Activated T-cell treated with anti-CD3 and anti-CD28 coated beads, Interleukin-2, amount 50 U/mL, for 4 hours (primary cell): Measurements from ENCODE around the gene VIPR2. TPM values are rescaled to one million over a fixed set of nuclear protein-coding genes. Genes with fewer than 3 reads are reported as not detected.
"Not testable (repeated sequence)": the region's sequence is repeated elsewhere in the genome, so short reads cannot be mapped to it uniquely, and the experiment has no call there.

ENCODE experiments used
- ATAC-seq, 2 donors: fragments of 200-7000 bp; cut with Tn5 transposase; one replicate each; pipeline ENCODE4 v1.10.0; 2021
- DNase-seq: peaks from one replicate; pipeline ENCODE4 v3.0.0-alpha.2; 2020
- H3K27me3 Mint-ChIP-seq: one replicate; pipeline ENCODE4 v1.8.0; 2021; ENCODE audit warnings: low read depth, mixed read lengths
- H3K36me3 Mint-ChIP-seq: one replicate; pipeline ENCODE4 v1.8.0; 2022; ENCODE audit warnings: mixed read lengths; ENCODE audit not compliant: insufficient read depth
- H3K4me1 Mint-ChIP-seq: one replicate; pipeline ENCODE4 v1.8.0; 2021; ENCODE audit warnings: low read depth, mixed read lengths
- H3K4me3 Mint-ChIP-seq: one replicate; pipeline ENCODE4 v1.8.0; 2021; ENCODE audit warnings: mild to moderate bottlenecking, moderate library complexity, mixed read lengths
- H3K9me3 Mint-ChIP-seq: one replicate; pipeline ENCODE4 v1.8.0; 2021; ENCODE audit warnings: mixed read lengths
- total RNA-seq, 3 donors: library from RNA; stranded (reverse); gene quantifications; one replicate each; pipeline ENCODE4 v1.2.1, GENCODE V29; 2021

VIPR2 gene
- total RNA-seq, 3 donors from 2014 or later = 0.14 to 0.30 (median 0.26) TPM

- Mint-ChIP-seq H3K9me3 (no peaks in the 10 kb centered on the region), H3K36me3 (no peaks in the 10 kb centered on the region), H3K4me3 (no peak overlapping the region)
Observed at GRCh38 chr7:159139202-159139601, 5.5 kb downstream of the VIPR2 start.

GRCh38 chr7:159138508-159138907 is 6.2 kb downstream of the VIPR2 start:
- H3K27me3 Mint-ChIP-seq = peaks cover 42% of the 10 kb centered on the region

More at GRCh38 chr7:159139202-159139601, 5.5 kb downstream of the VIPR2 start:
- DNase-seq (no peak), ATAC-seq (no peak)
- Mint-ChIP-seq H3K27me3 (peaks cover 48% of the 10 kb centered on the region), H3K4me1 (peaks cover 3% of the 10 kb centered on the region)

GRCh38 chr7:159137906-159138305 is 6.8 kb downstream of the VIPR2 start:
- ATAC-seq = no peak
- Mint-ChIP-seq H3K27me3 (peaks cover 37% of the 10 kb centered on the region), H3K4me1 (no peaks in the 10 kb centered on the region), H3K9me3 (no peaks in the 10 kb centered on the region), H3K36me3 (no peaks in the 10 kb centered on the region), H3K4me3 (no peak overlapping the region)
- DNase-seq = no peak

More at GRCh38 chr7:159138508-159138907, 6.2 kb downstream of the VIPR2 start:
- H3K4me3 Mint-ChIP-seq = no peak overlapping the region
- H3K36me3 Mint-ChIP-seq = no peaks in the 10 kb centered on the region
- DNase-seq (no peak), ATAC-seq (no peak)
- no peaks in the 10 kb centered on the region for H3K9me3 Mint-ChIP-seq
- no peaks in the 10 kb centered on the region for H3K4me1 Mint-ChIP-seq

- no peak for ATAC-seq
Observed at GRCh38 chr7:159136846-159137245, 7.8 kb downstream of the VIPR2 start.

GRCh38 chr7:159136442-159136841 is 8.2 kb downstream of the VIPR2 start:
- DNase-seq = no peak
- H3K9me3 Mint-ChIP-seq = no peaks in the 10 kb centered on the region
- no peak overlapping the region for H3K4me3 Mint-ChIP-seq
- H3K27me3 Mint-ChIP-seq = peaks cover 25% of the 10 kb centered on the region
- H3K36me3 Mint-ChIP-seq = no peaks in the 10 kb centered on the region
- no peaks in the 10 kb centered on the region for H3K4me1 Mint-ChIP-seq
- no peak for ATAC-seq

More at GRCh38 chr7:159136846-159137245, 7.8 kb downstream of the VIPR2 start:
- Mint-ChIP-seq H3K27me3 (peaks cover 29% of the 10 kb centered on the region), H3K4me1 (no peaks in the 10 kb centered on the region), H3K4me3 (no peak overlapping the region), H3K36me3 (no peaks in the 10 kb centered on the region), H3K9me3 (no peaks in the 10 kb centered on the region)
- no peak for DNase-seq

GRCh38 chr7:159136013-159136412 is 8.7 kb downstream of the VIPR2 start:
- no peaks in the 10 kb centered on the region for H3K36me3 Mint-ChIP-seq
- no peaks in the 10 kb centered on the region for H3K4me1 Mint-ChIP-seq
- H3K27me3 Mint-ChIP-seq = peaks cover 21% of the 10 kb centered on the region
- H3K4me3 Mint-ChIP-seq = no peak overlapping the region
- no peak for ATAC-seq
- DNase-seq = no peak
- no peaks in the 10 kb centered on the region for H3K9me3 Mint-ChIP-seq

- H3K4me1 Mint-ChIP-seq, H3K9me3 Mint-ChIP-seq, DNase-seq, H3K36me3 Mint-ChIP-seq, H3K4me3 Mint-ChIP-seq, ATAC-seq, H3K27me3 Mint-ChIP-seq: not testable (repeated sequence)
Observed at GRCh38 chr7:159132670-159133443, 11.8 kb downstream of the VIPR2 start.

GRCh38 chr7:159130820-159131219 is 13.8 kb downstream of the VIPR2 start:
- Mint-ChIP-seq H3K27me3 (peaks cover 19% of the 10 kb centered on the region), H3K4me1 (no peaks in the 10 kb centered on the region), H3K36me3 (no peaks in the 10 kb centered on the region), H3K4me3 (no peak overlapping the region), H3K9me3 (no peaks in the 10 kb centered on the region)
- ATAC-seq = no peak
- no peak for DNase-seq

- DNase-seq = no peak
- no peaks in the 10 kb centered on the region for H3K4me1 Mint-ChIP-seq
- H3K27me3 Mint-ChIP-seq = peaks cover 19% of the 10 kb centered on the region
- no peak for ATAC-seq
- H3K36me3 Mint-ChIP-seq = no peaks in the 10 kb centered on the region
- H3K9me3 Mint-ChIP-seq = no peaks in the 10 kb centered on the region
- H3K4me3 Mint-ChIP-seq = no peak overlapping the region
Observed at GRCh38 chr7:159130199-159130775, 14.4 kb downstream of the VIPR2 start.

- H3K9me3 Mint-ChIP-seq = no peaks in the 10 kb centered on the region
- DNase-seq (no peak), ATAC-seq (no peak)
- H3K36me3 Mint-ChIP-seq = no peaks in the 10 kb centered on the region
- peaks cover 19% of the 10 kb centered on the region for H3K27me3 Mint-ChIP-seq
- H3K4me3 Mint-ChIP-seq = no peak overlapping the region
- no peaks in the 10 kb centered on the region for H3K4me1 Mint-ChIP-seq
Observed at GRCh38 chr7:159128767-159129166, 15.9 kb downstream of the VIPR2 start.

GRCh38 chr7:159127691-159128642 is 16.7 kb downstream of the VIPR2 start:
- Mint-ChIP-seq H3K27me3 (peaks cover 19% of the 10 kb centered on the region), H3K4me1 (no peaks in the 10 kb centered on the region), H3K9me3 (no peaks in the 10 kb centered on the region)

GRCh38 chr7:159126311-159127260 is 18.1 kb downstream of the VIPR2 start:
- ATAC-seq (no peak), DNase-seq (no peak)
- H3K4me3 Mint-ChIP-seq = no peak overlapping the region
- no peaks in the 10 kb centered on the region for H3K36me3 Mint-ChIP-seq
- no peaks in the 10 kb centered on the region for H3K4me1 Mint-ChIP-seq
- H3K9me3 Mint-ChIP-seq = no peaks in the 10 kb centered on the region
- peaks cover 23% of the 10 kb centered on the region for H3K27me3 Mint-ChIP-seq

More at GRCh38 chr7:159127691-159128642, 16.7 kb downstream of the VIPR2 start:
- DNase-seq (no peak), ATAC-seq (no peak)
- Mint-ChIP-seq H3K4me3 (no peak overlapping the region), H3K36me3 (no peaks in the 10 kb centered on the region)

GRCh38 chr7:159125955-159126270 is 18.8 kb downstream of the VIPR2 start:
- ATAC-seq = no peak
- H3K4me3 Mint-ChIP-seq = no peak overlapping the region
- no peaks in the 10 kb centered on the region for H3K9me3 Mint-ChIP-seq
- H3K27me3 Mint-ChIP-seq = peaks cover 24% of the 10 kb centered on the region
- H3K36me3 Mint-ChIP-seq = no peaks in the 10 kb centered on the region
- H3K4me1 Mint-ChIP-seq = no peaks in the 10 kb centered on the region
- DNase-seq = no peak
